ENCODE measurements around the gene GMIP.

Gene GMIP

DNA sequence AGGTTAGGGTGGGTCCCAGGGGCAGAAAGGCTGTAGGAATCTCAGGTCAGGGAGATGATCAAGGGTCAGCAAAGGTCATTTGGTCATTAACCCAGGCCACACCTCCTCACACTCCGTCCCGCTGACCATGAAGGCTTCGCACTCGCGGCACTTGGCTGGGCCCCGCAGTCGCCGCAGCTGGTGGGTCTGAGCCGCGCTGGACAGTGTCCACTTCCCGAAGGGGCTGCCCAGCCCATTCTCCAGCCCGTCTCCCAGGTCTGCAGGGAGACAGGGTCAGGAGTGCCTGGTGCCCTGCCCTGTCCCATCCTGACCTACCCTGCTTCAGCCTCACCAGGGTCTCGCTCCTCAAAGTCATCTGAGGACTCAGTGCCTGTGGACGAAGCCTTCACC is 8.1 kb downstream of the GMIP start:
- no peak for DNase-seq (ENCODE audit: low read depth)

GRCh38 chr19:19634516-19635312 is 8.7 kb downstream of the GMIP start:
- no peak for DNase-seq (ENCODE audit: low read depth)

GRCh38 chr19:19633711-19634515 is 9.5 kb downstream of the GMIP start:
- DNase-seq (ENCODE audit: low read depth) = no peak

DNA sequence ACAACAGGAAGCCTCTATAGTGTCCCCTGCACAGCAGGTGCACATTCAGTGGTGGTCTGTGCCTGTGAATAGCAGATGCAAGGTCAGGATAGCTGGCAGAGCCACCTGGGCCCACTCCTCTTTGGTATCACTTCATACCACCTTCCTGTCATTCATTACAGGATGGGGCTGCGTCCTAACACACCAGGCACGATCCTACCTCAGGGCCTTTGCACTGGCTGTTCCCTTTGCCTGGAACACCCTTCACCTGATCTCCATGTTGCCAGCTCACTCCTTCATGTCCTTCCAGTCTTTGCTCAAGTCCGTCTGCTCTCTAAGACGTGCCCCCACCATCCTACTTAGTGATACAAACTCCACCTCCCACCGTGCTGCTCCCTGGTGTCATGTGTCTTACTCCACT is 10.8 kb downstream of the GMIP start:
- DNase-seq (ENCODE audit: low read depth) = no peak

DNA sequence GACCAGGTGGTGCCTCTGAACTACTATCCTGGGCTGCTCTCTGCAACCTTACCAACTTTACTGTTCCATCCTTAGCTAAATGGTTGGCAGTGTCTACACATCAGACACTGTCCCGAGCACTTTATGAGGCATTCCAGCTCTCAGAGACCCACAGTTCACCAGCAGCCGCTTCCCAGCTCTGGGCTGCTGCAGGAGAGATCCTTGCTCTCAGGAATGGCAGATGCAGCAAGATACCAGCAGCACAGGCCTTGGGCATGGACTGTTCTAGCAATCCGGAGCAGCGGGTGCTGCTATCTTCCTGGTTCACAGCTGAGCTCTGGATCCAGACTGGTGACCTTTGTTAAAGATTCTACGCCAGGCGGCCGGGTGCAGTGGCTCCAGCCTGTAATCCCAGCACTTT is 12.1 kb downstream of the GMIP start:
- no peak for DNase-seq (ENCODE audit: low read depth)

DNA sequence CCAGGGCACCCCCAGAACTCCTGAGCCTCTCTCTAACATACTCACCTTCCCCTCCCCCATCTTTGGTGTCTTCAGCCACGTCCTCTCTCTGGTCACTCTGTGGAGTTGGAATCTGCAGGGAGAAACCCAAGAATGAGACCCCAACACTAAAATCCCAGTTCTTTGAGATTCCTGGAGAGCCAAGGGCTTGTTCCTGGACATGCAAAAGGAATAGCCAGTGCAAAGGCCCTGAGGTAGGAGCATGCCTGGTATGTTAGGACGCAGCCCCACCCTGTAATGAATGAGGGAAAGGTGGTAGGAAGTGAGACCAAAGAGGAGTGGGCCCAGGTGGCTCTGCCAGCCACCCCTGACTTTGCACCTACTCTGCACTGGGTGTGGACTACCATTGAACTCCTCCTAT is 13.0 kb downstream of the GMIP start:
- DNase-seq (ENCODE audit: low read depth) = no peak

- no peak for DNase-seq (ENCODE audit: low read depth)
Observed at GRCh38 chr19:19630062-19630414, 13.4 kb downstream of the GMIP start.

DNA sequence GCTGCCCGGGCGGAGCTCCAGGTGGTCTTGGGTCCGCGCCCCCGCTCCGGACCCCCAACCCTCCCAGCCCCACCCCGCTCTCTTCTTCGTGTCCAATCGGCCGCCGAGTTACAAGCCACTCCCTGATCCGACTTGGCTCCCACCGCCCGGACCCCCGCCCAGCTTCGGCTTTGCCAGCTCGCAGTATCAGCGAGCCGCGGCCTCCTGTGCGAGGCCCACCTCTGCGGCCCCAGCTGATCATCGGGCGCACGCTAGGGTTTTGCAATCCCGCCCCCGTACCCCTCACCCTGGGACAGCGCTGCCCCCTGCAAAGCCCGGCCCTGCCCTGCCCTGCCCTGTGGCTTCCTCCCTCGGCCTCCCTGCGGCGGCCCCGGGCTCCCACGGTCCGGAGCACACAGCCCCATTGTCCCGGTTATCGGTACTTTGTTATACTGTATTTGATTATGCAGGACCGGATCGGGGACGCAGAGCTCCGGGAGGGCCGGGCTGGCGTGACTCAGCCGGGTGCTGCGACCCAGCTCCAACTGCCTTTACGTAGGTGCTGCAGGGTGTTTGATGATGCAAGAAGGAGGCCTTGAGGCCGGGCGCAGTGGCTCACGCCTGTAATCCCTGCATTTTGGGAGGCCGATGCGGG is 14.8 kb downstream of the GMIP start:
- no peak for DNase-seq (ENCODE audit: low read depth)

DNA sequence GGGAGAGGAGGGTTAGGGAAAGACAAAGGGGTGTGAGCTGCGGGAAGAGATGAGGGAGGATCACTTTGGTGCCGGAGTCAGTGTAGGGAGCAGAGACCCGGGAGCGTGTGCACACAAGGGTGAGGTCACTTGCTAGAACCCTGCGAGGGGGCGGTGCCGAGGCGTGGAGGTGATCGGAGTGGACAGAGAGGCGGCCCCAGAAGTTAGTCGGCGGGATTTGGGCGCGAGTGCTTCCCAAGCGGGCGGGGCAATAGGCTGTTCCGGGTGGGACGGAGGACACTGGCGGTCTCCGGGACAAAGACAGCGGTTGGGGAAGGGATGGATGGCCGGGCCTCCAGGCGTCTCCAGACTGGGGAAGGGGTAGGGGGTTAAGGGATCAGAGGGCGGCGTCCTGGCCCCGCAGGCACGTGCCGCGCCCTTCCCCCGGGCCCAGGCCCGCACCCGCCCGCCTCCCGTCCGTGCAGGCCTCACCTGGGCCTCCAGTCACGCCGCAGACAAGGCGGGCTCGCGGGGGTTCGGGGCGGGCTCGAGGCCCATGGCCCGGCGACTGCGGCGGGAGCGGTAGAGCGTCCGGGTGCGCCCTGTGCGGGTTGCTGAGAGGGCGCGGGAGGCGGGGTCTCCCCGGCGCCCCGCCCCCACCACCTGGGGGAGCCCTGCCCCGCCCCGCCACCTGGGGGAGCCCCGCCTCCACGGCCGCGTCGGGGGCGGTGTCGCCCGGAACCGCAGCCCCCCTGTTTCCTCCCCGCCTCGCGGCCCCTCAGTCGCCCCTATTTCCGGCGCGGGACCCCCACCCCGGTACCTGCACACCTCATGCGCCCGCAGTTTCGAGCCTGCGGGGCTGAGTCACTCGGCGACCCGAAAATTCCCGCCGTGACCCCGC is 15.6 kb downstream of the GMIP start, which contains the start of gene LPAR2:
TSS of gene LPAR2 (minus strand) at position 600 of the 880 bp plus-strand sequence. CDS start 945 bp downstream, outside the sequence.
- no peak for DNase-seq (ENCODE audit: low read depth)

DNA sequence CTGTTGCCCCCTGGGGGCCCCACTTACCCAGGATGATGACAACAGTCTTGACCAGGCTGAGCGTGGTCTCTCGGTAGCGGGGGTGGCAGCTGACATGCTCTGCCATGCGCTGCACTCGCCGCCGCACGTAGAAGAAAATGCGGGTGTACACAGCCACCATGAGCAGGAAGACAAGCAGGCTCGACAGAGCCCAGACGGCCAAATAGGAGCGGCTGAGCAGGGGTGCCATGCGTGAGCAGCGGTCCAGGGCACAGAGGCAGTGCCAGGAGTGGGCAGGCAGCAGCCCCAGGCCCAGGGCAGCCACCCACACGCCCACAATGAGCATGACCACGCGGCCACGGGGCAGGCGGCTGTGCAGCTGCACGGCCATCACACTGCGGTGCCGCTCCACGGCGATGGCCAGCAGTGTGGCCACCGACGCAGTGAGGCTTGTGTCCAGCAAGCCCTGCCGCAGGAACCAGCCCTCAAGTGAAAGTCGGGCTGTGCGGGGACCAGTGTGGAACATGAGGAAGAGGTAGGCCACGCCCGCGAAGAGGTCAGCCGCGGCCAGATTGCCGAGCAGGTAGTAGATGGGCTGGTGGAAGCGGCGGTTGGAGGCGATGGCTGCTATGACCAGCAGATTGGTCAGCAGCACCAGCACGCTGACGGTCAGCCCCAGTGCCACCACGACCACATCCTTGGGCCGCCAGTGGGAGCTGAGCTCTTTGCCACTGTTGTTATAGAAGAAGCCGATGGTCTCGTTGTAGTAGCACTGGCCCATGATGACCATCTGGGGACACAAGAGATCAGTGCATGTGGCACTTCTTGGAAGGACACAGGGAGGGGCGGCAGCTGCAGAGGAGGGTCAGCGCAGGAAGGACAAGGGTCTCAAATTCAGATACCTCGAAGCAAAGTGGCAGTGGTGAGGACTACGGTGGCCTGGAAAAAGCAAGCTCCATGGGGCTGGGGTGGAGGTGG is 16.7 kb downstream of the GMIP start:
- no peak for DNase-seq (ENCODE audit: low read depth)

DNA sequence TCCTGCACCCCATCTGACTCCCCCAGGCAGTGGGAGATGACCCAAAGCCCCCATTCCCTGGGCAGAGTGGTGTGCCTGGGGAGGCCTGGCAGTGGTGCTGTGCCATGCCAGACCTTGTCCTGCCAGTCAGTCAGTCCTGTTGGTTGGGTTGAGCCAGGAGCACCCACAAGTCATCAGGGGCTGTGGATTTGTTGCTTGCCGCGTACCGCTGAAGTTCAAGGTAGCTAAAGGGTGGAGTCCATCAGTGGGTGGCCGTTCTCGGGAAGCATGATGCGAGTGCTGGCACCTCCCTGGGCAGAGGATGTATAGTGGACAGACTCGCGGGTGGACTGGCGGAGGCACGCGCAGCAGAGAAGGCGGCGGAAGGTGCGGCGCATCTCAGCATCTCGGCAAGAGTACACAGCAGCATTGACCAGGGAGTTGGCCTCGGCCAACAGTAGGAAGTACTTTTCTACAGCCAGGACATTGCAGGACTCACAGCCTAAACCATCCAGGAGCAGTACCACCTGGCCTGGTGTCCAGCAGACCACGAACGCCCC is 19.4 kb downstream of the GMIP start:
- no peak for DNase-seq (ENCODE audit: low read depth)

GRCh38 chr19:19623383-19623782 is 20.1 kb downstream of the GMIP start:
- DNase-seq (ENCODE audit: low read depth) = no peak

DNA sequence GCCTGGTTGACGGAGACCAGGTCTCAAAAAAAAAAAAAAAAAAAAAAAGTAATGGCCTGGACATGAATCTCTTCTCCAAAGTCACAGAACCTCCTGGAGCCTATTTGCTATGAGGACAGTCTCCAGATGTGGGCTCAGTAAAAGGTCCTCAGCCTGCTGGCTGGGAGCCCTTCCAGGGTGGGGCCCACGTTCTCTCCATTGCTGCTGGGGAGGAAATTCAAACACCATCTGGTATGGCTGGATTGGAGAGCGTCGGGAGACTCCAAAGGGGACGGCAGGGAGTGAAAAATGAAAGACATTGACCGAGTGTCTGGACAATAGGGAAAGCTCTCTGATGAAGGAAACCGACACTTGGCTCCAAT is 23.6 kb downstream of the GMIP start:
- DNase-seq (ENCODE audit: low read depth) = no peak

DNA sequence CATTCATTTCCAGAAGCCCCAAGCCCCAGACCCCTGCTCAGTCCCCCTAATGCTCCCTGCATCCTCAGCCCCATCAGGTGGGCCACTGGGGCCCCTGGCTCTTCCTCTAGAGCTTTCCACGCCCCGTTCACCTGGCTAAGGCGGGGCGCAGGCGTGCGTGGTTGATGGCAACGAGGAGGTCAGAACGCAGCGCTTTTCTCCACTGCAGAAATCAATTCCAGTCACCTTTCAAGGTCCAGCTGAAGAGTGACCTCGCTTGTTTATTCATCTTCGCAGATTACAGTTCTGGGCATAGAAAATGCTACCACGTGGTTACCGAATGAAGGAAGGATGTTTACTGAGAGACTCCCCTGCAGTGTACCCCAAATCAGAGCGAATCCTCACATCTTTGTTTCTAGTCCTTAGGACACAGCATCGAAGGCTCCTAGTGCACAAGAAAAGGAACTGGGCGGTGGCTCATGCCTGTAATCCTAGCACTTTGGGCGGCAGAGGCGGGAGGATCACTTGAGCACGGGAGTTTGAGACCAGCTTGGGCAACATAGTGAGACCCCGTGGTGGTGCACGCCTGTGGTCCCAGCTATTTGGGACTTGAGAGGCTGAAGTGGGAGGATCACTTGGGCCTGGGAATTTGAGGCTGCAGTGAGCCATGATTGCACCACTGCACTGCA is 24.1 kb downstream of the GMIP start:
- DNase-seq (ENCODE audit: low read depth) = no peak

GRCh38 chr19:19618219-19619051 is 25.0 kb downstream of the GMIP start, which contains the start of gene PBX4:
PBX4 (minus strand) TSS chr19:19618687; CDS start chr19:19618629, 58 bp downstream.
- peak; percentile 68 for DNase-seq (ENCODE audit: low read depth)

GRCh38 chr19:19615086-19615485 is 28.4 kb downstream of the GMIP start:
- DNase-seq (ENCODE audit: low read depth) = no peak

DNA sequence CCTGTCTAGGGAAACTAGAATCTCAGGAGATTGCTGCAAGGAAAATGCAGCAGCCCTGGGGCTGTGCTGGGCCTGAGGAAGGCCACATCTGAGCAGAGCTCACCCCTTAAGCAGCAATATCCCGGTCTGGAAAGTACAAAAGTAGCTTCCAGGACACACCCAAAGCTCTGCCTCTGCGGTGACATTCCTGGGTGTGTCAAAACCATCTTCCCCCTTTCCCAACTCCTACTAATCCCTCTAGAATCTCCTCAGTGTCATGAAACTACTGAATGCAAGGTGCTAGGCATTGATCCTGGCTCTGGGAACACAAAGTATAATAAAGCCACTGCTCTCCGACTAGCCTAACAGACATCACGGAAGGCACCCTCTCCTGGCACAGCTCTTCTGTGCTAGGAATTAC is 30.0 kb downstream of the GMIP start:
- DNase-seq (ENCODE audit: low read depth) = no peak

GRCh38 chr19:19610376-19611202 is 32.9 kb downstream of the GMIP start:
- no peak for DNase-seq (ENCODE audit: low read depth)
